Measurements from ENCODE around the gene SLC39A2.
A peak's percentile ranks its signal among the peaks of the same experiment; 100 is the strongest.

GRCh38 chr14:21039585-21040369 is 40.7 kb downstream of the SLC39A2 start:
- TF ChIP-seq CTCF (IDR thresholded peaks at IDR 0.05; ENCODE audit: insufficient read depth, low read length, poor library complexity, severe bottlenecking), result peak; percentile 10
- TF ChIP-seq EZH2phosphoT487 (conservative IDR thresholded peaks at IDR 0.05; ENCODE audit: low read length), result no peak
